Ishikawa (cell line): ENCODE measurements around the gene PLEKHA7.

Experiments used
- CEBPB ChIP-seq: IDR thresholded peaks from 2 replicates; pipeline ENCODE4 v1.6.1; 2012
- CREB1 ChIP-seq: IDR thresholded peaks from 2 replicates; pipeline ENCODE4 v1.6.1; 2012; ENCODE audit warnings: low read depth
- EGR1 ChIP-seq: IDR thresholded peaks from 2 replicates; pipeline ENCODE4 v1.6.1; 2012
- EP300 ChIP-seq: IDR thresholded peaks from 2 replicates; pipeline ENCODE4 v1.6.1; 2012; ENCODE audit warnings: borderline replicate concordance
- FOXM1 ChIP-seq: IDR thresholded peaks from 2 replicates; pipeline ENCODE4 v1.6.1; 2012; ENCODE audit warnings: low read depth, borderline replicate concordance
- NFIC ChIP-seq: IDR thresholded peaks from 2 replicates; pipeline ENCODE4 v1.6.1; 2012
- RAD21 ChIP-seq: IDR thresholded peaks from 2 replicates; pipeline ENCODE4 v1.6.1; 2012; ENCODE audit warnings: low read depth
- TAF1 ChIP-seq: IDR thresholded peaks from 2 replicates; pipeline ENCODE4 v1.6.1; 2012; ENCODE audit warnings: low read depth, mild to moderate bottlenecking
- TCF12 ChIP-seq: IDR thresholded peaks from 2 replicates; pipeline ENCODE4 v1.6.1; 2012; ENCODE audit warnings: low read depth
- TEAD4 ChIP-seq: IDR thresholded peaks from 2 replicates; pipeline ENCODE4 v1.6.1; 2012
- YY1 ChIP-seq: IDR thresholded peaks from 2 replicates; pipeline ENCODE4 v1.6.1; 2012; ENCODE audit warnings: low read depth
- ZBTB7A ChIP-seq: IDR thresholded peaks from 2 replicates; pipeline ENCODE4 v1.6.1; 2012; ENCODE audit warnings: low read depth
- TF ChIP-seq, protein P1 (sequence below): IDR thresholded peaks from 2 replicates; pipeline ENCODE4 v1.6.1; 2012; ENCODE audit warnings: low read depth, mild to moderate bottlenecking
- TF ChIP-seq, protein P2 (sequence below): IDR thresholded peaks from 2 replicates; pipeline ENCODE4 v1.6.1; 2012
- TF ChIP-seq, protein P3 (sequence below): IDR thresholded peaks from 2 replicates; pipeline ENCODE4 v1.6.1; 2012

PLEKHA7 gene

DNA sequence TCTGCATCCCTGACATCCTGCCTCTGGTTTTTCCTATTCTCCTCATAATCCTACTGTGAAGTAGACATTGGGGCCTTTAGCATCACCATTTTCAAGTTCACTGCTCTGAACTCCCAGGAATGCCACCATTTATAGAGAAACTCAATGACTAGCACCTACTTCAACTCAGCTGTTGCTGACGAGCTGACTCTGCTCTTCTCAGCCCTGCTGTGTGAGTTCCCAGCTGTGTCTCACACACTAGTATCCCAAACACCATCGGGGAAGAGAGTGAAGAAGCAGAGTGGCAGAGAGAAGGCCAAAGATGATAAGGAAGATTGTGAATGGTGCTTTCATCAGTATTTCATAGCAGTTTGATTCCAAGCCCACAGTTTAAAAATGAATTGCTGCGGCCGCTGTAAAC lies 71.9 kb downstream of the PLEKHA7 start:
- TF ChIP-seq YY1 = no peak
- TF ChIP-seq TCF12 = no peak
- no peak for TF ChIP-seq CREB1
- TF ChIP-seq RAD21 = no peak
- no peak for TF ChIP-seq NFIC
- TF ChIP-seq, protein P1, sequence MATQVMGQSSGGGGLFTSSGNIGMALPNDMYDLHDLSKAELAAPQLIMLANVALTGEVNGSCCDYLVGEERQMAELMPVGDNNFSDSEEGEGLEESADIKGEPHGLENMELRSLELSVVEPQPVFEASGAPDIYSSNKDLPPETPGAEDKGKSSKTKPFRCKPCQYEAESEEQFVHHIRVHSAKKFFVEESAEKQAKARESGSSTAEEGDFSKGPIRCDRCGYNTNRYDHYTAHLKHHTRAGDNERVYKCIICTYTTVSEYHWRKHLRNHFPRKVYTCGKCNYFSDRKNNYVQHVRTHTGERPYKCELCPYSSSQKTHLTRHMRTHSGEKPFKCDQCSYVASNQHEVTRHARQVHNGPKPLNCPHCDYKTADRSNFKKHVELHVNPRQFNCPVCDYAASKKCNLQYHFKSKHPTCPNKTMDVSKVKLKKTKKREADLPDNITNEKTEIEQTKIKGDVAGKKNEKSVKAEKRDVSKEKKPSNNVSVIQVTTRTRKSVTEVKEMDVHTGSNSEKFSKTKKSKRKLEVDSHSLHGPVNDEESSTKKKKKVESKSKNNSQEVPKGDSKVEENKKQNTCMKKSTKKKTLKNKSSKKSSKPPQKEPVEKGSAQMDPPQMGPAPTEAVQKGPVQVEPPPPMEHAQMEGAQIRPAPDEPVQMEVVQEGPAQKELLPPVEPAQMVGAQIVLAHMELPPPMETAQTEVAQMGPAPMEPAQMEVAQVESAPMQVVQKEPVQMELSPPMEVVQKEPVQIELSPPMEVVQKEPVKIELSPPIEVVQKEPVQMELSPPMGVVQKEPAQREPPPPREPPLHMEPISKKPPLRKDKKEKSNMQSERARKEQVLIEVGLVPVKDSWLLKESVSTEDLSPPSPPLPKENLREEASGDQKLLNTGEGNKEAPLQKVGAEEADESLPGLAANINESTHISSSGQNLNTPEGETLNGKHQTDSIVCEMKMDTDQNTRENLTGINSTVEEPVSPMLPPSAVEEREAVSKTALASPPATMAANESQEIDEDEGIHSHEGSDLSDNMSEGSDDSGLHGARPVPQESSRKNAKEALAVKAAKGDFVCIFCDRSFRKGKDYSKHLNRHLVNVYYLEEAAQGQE = no peak
- no peak for TF ChIP-seq TAF1
- no peak for TF ChIP-seq EP300
- TF ChIP-seq, protein P2, sequence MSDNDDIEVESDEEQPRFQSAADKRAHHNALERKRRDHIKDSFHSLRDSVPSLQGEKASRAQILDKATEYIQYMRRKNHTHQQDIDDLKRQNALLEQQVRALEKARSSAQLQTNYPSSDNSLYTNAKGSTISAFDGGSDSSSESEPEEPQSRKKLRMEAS = no peak
- no peak for TF ChIP-seq ZBTB7A
- no peak for TF ChIP-seq EGR1
- TF ChIP-seq, protein P3, sequence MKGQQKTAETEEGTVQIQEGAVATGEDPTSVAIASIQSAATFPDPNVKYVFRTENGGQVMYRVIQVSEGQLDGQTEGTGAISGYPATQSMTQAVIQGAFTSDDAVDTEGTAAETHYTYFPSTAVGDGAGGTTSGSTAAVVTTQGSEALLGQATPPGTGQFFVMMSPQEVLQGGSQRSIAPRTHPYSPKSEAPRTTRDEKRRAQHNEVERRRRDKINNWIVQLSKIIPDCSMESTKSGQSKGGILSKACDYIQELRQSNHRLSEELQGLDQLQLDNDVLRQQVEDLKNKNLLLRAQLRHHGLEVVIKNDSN = no peak
- no peak for TF ChIP-seq FOXM1
- no peak for TF ChIP-seq CEBPB
- TF ChIP-seq TEAD4 = no peak

DNA sequence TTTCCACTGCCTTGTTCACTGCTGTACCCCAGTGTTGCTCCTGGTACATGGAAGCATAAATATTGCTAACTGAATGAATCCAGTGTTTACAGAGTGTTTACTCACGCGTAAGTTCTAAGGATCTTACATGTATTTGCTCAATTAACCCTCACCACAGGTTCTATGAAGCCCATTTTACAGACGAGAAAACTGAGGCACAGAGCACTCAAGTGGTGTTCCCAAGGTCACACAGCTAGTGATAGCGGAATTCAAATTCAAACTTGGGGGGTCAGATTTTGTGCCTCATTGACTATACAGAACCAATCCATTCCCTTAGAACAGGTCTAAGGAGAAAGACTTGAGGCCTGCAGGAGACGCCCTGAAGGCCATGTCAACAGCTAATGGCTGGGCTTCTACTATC lies 72.3 kb downstream of the PLEKHA7 start:
- TF ChIP-seq, protein P3 = no peak
- no peak for TF ChIP-seq EP300
- no peak for TF ChIP-seq ZBTB7A
- no peak for TF ChIP-seq EGR1
- no peak for TF ChIP-seq CEBPB
- TF ChIP-seq, protein P1 = no peak
- TF ChIP-seq CREB1 = no peak
- TF ChIP-seq FOXM1 = no peak
- no peak for TF ChIP-seq TCF12
- no peak for TF ChIP-seq YY1
- TF ChIP-seq, protein P2 = no peak
- TF ChIP-seq TAF1 = no peak
- TF ChIP-seq TEAD4 = no peak
- TF ChIP-seq NFIC = no peak

DNA sequence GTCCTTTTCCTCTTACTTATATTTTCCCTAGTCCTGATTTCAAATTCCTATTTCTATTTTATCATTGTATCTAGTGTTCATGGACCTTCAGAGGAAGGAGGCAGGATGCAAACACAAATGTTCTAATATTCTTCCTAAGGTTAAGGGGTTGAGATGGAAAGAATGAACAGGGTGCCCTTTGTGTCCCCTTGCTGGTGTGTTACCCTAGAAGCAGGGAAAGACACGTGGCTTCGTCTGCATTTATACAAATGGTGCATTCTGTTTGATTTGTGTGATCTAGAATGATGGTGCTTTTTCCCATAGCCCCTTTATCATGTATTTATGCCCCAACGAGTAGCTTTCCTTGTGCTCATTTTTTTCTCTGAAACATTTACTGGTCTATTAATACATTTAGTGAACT lies 76.2 kb downstream of the PLEKHA7 start:
- TF ChIP-seq, protein P1 = no peak
- no peak for TF ChIP-seq TAF1
- TF ChIP-seq, protein P2 = no peak
- TF ChIP-seq RAD21 = no peak
- no peak for TF ChIP-seq ZBTB7A
- TF ChIP-seq EP300 = no peak
- TF ChIP-seq YY1 = no peak
- TF ChIP-seq FOXM1 = no peak
- no peak for TF ChIP-seq EGR1
- TF ChIP-seq TEAD4 = no peak
- TF ChIP-seq NFIC = no peak
- no peak for TF ChIP-seq TCF12
- TF ChIP-seq, protein P3 = no peak
- TF ChIP-seq CREB1 = no peak
- no peak for TF ChIP-seq CEBPB
